H7 (cell line): Measurements from ENCODE around the gene DAZ3. TPM values are rescaled to one million over a fixed set of nuclear protein-coding genes. Genes with fewer than 3 reads are reported as not detected.
"Not testable (repeated sequence)": the region's sequence is repeated elsewhere in the genome, so short reads cannot be mapped to it uniquely, and the experiment has no call there.

Experiments
- DNase-seq: peaks from one replicate; pipeline ENCODE4 v3.0.0; 2012
- H3K27me3 ChIP-seq: 2 replicates; pipeline ENCODE4 v1.6.0; 2011; ENCODE audit warnings: mild to moderate bottlenecking, low read length; ENCODE audit not compliant: control insufficient read depth, insufficient read depth
- H3K36me3 ChIP-seq: replicated peaks from 2 replicates; pipeline ENCODE4 v1.5.1; 2011; ENCODE audit warnings: low read length; ENCODE audit not compliant: control insufficient read depth, insufficient read depth
- H3K4me3 ChIP-seq: 2 replicates; pipeline ENCODE4 v1.5.1; 2011; ENCODE audit warnings: low read depth, mild to moderate bottlenecking, control low read depth, low read length, moderate library complexity; ENCODE audit not compliant: insufficient read depth
- total RNA-seq: library from RNA; depleted of rRNA; stranded (reverse); fragments of >200 nt; shearing (Covaris generic); gene quantifications from 2 replicates; pipeline ENCODE4 v1.2.3, GENCODE V29; 2014; rRNA removed

The DAZ3 gene, protein sequence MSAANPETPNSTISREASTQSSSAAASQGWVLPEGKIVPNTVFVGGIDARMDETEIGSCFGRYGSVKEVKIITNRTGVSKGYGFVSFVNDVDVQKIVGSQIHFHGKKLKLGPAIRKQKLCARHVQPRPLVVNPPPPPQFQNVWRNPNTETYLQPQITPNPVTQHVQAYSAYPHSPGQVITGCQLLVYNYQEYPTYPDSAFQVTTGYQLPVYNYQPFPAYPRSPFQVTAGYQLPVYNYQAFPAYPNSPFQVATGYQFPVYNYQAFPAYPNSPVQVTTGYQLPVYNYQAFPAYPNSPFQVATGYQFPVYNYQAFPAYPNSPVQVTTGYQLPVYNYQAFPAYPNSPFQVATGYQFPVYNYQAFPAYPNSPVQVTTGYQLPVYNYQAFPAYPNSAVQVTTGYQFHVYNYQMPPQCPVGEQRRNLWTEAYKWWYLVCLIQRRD
- total RNA-seq, result not detected in 2 replicates

DNA sequence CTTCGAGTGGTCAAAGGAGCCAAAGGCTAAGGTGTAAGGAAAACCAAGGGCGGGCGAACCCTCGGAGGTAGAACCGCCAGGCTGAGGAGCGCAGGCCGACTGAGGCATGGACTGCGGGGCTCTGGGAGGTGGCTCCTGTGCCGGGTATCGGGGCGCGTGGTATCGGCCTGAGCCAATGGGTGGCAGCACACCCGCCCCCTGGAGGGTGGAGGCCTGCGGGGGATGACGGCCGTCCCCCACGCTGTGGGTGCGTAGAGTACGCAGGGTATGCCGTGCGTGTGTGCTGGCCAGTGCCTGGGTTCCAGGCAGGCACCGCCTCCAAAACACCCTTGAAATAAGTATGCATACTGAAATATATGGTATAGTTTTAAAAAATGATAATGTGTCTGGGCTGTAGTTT is at the start of gene DAZ3:
Gene DAZ3 (minus strand): TSS at position 101 of the 400 bp plus-strand sequence. CDS start 208 bp downstream, outside the sequence.
- DNase-seq, H3K27me3 ChIP-seq, H3K4me3 ChIP-seq, H3K36me3 ChIP-seq: not testable (repeated sequence)

DNA sequence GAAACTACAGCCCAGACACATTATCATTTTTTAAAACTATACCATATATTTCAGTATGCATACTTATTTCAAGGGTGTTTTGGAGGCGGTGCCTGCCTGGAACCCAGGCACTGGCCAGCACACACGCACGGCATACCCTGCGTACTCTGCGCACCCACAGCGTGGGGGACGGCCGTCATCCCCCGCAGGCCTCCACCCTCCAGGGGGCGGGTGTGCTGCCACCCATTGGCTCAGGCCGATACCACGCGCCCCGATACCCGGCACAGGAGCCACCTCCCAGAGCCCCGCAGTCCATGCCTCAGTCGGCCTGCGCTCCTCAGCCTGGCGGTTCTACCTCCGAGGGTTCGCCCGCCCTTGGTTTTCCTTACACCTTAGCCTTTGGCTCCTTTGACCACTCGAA is 20.4 kb upstream of the DAZ3 start, which contains the start of gene DAZ4:
Gene DAZ4 (plus strand): TSS at position 301 of the 400 bp plus-strand sequence. CDS start 208 bp downstream, outside the sequence.
- not testable (repeated sequence) for H3K4me3 ChIP-seq, DNase-seq, H3K36me3 ChIP-seq, H3K27me3 ChIP-seq

DNA sequence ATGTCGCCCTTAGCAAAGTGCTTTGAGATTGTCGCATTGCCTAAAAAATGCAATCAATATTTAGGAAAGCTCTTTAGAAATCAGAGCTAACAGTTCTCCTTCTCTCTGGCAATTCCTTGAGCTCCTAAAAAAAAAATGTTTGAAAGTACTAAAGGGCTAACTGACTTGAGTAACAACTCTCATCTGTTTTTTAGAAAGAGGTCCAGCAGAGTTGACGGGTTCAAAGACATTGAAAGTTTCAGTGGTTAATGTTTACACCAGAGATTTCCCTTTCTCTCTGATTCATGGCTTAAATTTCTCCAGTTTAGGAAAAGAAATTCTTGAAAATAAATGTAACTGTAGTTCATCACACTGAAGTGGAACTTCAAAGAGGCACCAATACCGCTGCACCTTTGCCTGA is 11.9 kb upstream of the DAZ3 start:
- H3K36me3 ChIP-seq, H3K4me3 ChIP-seq, DNase-seq, H3K27me3 ChIP-seq: not testable (repeated sequence)

DNA sequence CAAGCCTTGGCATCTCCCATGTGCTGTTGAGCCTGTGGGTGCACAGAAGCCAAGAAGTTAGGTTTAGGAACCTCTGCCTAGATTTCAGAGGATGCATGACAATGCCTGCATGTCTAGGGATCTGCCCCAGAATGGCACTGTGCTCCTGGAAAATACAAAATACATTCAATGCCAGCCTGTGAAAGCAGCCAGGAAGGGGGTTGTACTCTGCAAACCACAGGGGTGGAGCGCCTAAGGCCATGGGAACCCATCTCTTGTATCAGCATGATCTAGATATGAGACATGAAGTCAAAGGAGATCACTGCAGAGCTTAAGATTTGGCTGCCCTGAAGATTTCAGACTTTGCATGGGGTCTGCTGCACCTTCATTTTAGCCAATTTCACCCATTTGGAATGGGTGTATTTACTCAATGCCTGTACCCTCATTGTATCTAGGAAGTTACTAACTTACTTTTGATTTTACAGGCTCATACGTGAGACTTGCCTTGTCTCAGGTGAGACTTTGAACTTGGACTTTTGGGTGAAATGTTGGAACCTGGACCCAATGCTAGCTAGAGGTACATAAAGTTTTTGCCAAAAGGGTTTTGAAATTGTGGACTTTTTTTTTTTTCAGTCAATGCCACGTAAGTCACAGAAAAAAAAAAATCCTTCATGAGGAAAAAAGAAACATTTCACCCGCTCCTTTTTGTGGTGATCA is 11.1 kb upstream of the DAZ3 start:
- DNase-seq, H3K27me3 ChIP-seq, H3K36me3 ChIP-seq, H3K4me3 ChIP-seq: not testable (repeated sequence)

DNA sequence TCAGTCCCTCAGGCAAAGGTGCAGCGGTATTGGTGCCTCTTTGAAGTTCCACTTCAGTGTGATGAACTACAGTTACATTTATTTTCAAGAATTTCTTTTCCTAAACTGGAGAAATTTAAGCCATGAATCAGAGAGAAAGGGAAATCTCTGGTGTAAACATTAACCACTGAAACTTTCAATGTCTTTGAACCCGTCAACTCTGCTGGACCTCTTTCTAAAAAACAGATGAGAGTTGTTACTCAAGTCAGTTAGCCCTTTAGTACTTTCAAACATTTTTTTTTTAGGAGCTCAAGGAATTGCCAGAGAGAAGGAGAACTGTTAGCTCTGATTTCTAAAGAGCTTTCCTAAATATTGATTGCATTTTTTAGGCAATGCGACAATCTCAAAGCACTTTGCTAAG is 8.6 kb upstream of the DAZ3 start:
- H3K36me3 ChIP-seq, DNase-seq, H3K4me3 ChIP-seq, H3K27me3 ChIP-seq: not testable (repeated sequence)

Other genes with a start within 250 kb of the DAZ3 start
- gene BPY2B, start 195.4 kb downstream of the DAZ3 start, total RNA-seq, result not detected in 2 replicates
- gene DAZ4, start 20.5 kb upstream of the DAZ3 start, total RNA-seq, result not detected in 2 replicates
- not detected in 2 replicates for gene BPY2C, start 238.7 kb upstream of the DAZ3 start, total RNA-seq